HepG2 (cell line): ENCODE measurements around the gene ZNF846.

Experiments
- CAMTA2 ChIP-seq: sonication (generic); formaldehyde crosslinking; IDR thresholded peaks from 2 replicates; pipeline ENCODE4 v1.4.0; 2020; ENCODE audit warnings: mild to moderate bottlenecking, missing genetic modification reagents, borderline replicate concordance
- CTCF ChIP-seq: sonication (generic); formaldehyde crosslinking; IDR thresholded peaks from 2 replicates; pipeline ENCODE4 v1.5.0; 2020; ENCODE audit warnings: mild to moderate bottlenecking, missing genetic modification reagents, moderate library complexity
- DR1 ChIP-seq: sonication (generic); formaldehyde crosslinking; IDR thresholded peaks from 2 replicates; pipeline ENCODE4 v1.8.0; 2021; ENCODE audit warnings: mild to moderate bottlenecking, missing genetic modification reagents, inconsistent platforms
- ELF3 ChIP-seq: IDR thresholded peaks from 2 replicates; pipeline ENCODE4 v1.6.1; 2016; ENCODE audit warnings: missing genetic modification reagents, missing compliant biosample characterization
- ZNF24 ChIP-seq: fragments of 450-650 bp; IDR thresholded peaks from 2 replicates; pipeline ENCODE4 v1.6.1; 2017; ENCODE audit warnings: antibody characterized with exemption, mild to moderate bottlenecking

- TF ChIP-seq DR1 (CRISPR knock-in tag) = no peak
- TF ChIP-seq CTCF = no peak
- TF ChIP-seq ZNF24 = no peak
- no peak for TF ChIP-seq CAMTA2 (CRISPR knock-in tag)
- TF ChIP-seq ELF3 (CRISPR knock-in tag) = no peak
Measured at GRCh38 chr19:9705836-9706235, 62.7 kb downstream of the ZNF846 start.
